Thyroid gland (tissue), 4 donors: ENCODE data around the gene ATOSA.

Experiments used
- CTCF ChIP-seq, 6 experiments: fragments of 200-600 bp in 3 of 6; fragments of 450-650 bp in 3 of 6; sonication (generic) in 3 of 6; IDR thresholded peaks; one replicate each; pipeline ENCODE4 v1.5.1; 2016 to 2019; ENCODE audit warnings: antibody characterized with exemption in 6 of 6, mild to moderate bottlenecking in 2 of 6, inconsistent platforms in 1 of 6, moderate library complexity in 1 of 6
- POLR2A ChIP-seq, 2 donors: fragments of 450-650 bp; IDR thresholded peaks; one replicate each; pipeline ENCODE4 v1.6.1; 2017; ENCODE audit warnings: antibody characterized with exemption in 2 of 2, mild to moderate bottlenecking in 2 of 2, moderate library complexity in 1 of 2

- TF ChIP-seq CTCF (IDR thresholded peaks at IDR 0.05) (no peak), POLR2A (IDR thresholded peaks at IDR 0.05) (no peak)
Observed at GRCh38 chr15:52710050-52710707, 31.0 kb upstream of the ATOSA start.
